GM12801 (cell line): ENCODE measurements around the gene GALNTL6.

Experiments
- TF ChIP-seq, protein P1 (sequence below): IDR thresholded peaks from one replicate; pipeline ENCODE4 v1.5.1; 2011; ENCODE audit warnings: control low read depth; ENCODE audit not compliant: insufficient read length; ENCODE audit errors: extremely low read depth

GALNTL6 gene

DNA sequence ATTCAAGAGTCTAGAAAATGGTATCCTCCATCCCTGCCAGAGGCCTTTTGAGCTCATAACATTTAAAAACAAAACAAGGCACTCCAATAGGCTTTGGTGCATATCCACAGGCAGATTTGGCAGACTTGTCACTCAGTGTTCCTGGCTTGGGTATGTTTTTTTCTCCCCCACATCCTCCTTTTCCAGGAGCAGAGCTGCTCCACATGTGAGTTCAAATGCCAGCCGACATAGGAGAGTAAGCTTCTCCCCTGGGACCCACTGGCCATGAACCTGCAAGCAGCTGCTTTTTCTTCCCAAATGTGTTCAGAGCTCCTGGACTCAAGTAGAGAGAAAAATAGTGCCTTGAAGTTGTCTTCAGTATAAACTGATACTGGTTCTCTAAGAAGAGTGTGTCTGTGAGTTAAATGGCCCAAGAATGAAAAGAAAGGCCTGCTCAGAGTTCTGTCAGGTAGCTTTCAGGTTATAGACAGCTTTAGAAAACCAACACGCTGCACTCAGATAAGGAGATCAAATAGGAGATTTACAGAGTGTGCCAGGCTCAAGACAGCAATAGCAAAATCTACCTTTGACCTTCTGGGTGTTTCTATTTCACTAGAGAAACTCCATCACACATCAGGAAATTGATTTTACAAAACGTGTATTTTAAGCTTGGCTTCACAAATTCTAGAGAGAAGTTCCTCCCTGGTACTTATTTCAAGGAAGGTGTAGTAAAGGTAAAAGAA, 1192.9 kb downstream of the GALNTL6 start:
- TF ChIP-seq, protein P1, sequence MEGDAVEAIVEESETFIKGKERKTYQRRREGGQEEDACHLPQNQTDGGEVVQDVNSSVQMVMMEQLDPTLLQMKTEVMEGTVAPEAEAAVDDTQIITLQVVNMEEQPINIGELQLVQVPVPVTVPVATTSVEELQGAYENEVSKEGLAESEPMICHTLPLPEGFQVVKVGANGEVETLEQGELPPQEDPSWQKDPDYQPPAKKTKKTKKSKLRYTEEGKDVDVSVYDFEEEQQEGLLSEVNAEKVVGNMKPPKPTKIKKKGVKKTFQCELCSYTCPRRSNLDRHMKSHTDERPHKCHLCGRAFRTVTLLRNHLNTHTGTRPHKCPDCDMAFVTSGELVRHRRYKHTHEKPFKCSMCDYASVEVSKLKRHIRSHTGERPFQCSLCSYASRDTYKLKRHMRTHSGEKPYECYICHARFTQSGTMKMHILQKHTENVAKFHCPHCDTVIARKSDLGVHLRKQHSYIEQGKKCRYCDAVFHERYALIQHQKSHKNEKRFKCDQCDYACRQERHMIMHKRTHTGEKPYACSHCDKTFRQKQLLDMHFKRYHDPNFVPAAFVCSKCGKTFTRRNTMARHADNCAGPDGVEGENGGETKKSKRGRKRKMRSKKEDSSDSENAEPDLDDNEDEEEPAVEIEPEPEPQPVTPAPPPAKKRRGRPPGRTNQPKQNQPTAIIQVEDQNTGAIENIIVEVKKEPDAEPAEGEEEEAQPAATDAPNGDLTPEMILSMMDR = no peak

DNA sequence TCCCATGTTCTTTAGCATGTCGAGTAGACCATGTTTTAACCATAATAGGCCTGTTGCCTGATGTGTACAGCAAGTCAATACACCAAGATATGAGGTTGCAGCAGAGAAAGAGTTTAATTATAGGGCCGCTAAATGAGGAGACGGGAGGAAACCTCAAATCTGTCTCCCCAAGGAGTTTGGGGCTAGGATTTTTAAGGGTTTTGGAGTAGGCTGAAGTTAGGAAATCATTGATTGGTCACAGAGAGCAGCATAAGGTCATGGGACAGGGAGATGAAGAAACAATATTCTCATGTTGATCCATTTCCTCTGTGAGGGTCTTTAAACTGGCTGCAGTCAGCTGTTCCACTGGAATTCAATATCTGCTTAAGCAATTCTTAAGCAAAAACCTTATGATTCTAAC, 1195.2 kb downstream of the GALNTL6 start:
- TF ChIP-seq, protein P1 = no peak

- TF ChIP-seq, protein P1 = no peak
These were observed 1196.1 kb downstream of the GALNTL6 start for GRCh38 chr4:173009129-173009823.

- TF ChIP-seq, protein P1 = no peak
These were observed 1199.4 kb downstream of the GALNTL6 start for GRCh38 chr4:173012608-173013007.

GRCh38 chr4:173013232-173013930, 1200.2 kb downstream of the GALNTL6 start:
- TF ChIP-seq, protein P1 = no peak

DNA sequence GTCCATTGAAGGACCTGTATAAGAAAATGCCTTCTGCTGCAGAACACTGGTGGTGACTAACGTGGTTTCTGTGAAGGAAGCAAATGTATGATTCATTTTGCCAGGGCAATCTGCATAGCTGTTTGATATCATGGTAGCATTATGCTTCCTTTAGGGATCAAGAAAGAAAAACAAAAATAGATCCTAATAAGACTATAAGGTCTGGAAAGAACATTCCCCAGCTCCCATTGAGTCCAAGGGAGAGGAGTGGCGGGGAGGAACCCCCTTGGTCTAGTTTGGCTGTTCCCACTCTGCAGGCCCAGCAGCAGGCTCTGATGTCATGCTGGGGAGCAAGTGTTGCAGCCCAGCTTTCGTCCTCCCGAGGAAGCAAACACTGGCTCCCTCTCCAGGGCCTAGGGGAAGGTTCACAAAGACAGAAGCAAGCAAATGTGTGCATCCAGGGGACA, 1200.9 kb downstream of the GALNTL6 start:
- TF ChIP-seq, protein P1 = no peak

GRCh38 chr4:173014836-173015235, 1201.6 kb downstream of the GALNTL6 start:
- TF ChIP-seq, protein P1 = no peak
